GM21576 (cell line): ENCODE data around the gene AOX1.
"Not testable (repeated sequence)": the region's sequence is repeated elsewhere in the genome, so short reads cannot be mapped to it uniquely, and the experiment has no call there.

Experiments
- ATAC-seq: cut with Tn5 transposase; IDR thresholded peaks from one replicate; pipeline ENCODE4 v1.9.1; 2021; ENCODE audit warnings: mild to moderate bottlenecking, moderate library complexity; ENCODE audit not compliant: unreplicated experiment

AOX1 gene

DNA sequence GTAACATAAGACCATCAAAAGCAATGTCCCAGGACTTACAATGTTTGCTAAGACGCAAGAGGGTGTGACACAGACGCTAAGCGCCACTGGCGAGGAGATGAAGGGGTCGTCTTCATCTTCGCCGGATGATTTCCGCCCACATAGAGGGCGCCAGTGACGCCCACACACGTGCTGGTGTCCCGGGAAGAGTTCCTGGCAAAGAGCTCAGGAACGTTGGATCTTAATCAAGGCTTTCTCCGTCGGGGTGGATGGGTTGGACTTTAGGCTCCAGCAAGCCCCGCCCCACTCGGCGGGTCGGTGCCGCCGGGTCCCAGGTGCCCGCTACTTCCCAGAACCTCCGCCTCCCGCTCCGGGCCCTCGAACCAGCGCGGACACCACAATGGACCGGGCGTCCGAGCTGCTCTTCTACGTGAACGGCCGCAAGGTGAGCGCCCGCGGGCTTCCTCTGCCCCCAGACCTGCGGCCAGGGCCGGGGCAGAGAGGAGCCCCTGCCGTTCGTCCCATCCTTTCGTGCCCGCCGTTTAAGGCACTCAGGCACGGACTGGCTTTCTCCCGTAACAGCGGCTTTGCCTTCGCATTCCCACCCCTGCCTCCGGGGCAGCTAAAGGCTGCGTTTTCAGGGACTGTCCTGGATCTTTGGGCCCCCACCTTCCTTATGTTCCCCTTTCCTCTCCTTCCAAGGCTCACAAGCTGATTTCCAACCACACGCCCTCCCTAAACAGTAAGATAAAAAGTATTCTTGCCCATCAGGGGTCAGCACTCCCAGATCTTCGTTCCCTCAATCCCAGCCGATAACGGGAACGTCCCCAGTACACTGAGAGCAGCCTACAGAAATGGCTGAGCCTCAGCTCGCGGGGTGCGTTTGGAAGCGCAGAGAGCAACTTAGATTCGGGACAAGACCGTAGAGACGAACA, at the start of gene AOX1:
Gene AOX1 (plus strand): TSS at position 285 of the 914 bp plus-strand sequence. CDS start 95 bp downstream, at position 380.
- ATAC-seq: no peak

GRCh38 chr2:200538139-200538538, 47.7 kb upstream of the AOX1 start:
- no peak for ATAC-seq

DNA sequence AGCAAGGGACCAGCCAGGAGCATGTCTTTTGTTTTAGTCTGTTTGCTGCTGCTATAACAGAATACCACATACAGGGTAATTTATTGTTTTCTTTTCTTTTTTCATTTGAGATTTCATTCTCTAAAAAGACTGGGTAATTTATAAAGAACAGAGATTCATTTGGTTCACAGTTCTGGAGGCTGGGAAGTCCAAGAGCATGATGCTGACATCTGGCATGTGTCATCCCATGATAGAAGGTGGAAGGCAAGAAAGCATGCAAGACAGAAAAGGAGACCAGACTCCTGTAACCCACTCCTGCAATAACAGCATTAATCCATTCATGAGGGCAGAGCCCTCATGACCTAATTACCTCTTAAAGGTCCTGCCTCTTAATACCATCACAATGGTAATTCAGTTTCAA, 45.0 kb upstream of the AOX1 start:
- ATAC-seq: no peak

GRCh38 chr2:200566596-200566995, 19.2 kb upstream of the AOX1 start:
- ATAC-seq: not testable (repeated sequence)

- ATAC-seq: no peak
Measured at GRCh38 chr2:200567932-200568331, 17.9 kb upstream of the AOX1 start.

- ATAC-seq: no peak
Measured at GRCh38 chr2:200575957-200576356, 9.9 kb upstream of the AOX1 start.

DNA sequence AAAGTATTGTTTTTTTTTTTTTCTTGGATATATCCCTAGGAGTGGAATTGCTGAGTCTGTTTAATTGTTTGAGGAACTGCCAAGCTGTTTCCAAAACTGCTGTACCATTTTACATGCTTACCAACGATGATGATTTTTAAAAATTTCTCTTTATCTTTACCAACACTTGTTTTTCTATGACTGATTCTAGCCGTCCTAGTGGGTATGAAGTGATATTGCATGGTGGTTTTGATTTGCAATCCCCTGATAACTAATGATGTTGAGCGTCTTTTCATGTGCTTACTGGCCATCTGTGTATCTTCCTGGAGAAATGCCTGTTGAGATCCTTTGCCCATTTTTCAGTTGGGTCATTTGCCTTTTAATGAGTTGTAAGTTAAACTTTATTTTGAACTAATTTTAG, 8.8 kb upstream of the AOX1 start:
- ATAC-seq: no peak

- ATAC-seq: no peak
Measured at GRCh38 chr2:200578778-200579177, 7.0 kb upstream of the AOX1 start.

DNA sequence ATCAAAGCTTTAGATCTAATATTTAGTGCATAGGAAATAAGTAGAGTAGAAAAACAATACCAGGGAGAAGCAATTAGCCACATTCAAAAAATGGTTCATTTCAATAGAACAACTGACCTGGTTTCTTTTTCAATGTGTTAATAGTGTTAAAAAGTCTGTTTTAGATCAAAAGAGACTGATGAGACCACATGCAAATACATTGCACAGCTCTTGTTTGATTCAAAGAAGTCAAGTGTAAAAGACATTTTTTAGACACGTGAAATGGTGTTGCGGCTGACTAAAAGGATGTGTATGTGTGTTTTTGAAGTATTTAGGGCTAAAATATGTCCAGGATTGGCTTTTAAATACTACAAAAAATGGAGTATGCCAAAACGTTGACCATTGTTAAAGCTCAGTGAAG, 1.2 kb upstream of the AOX1 start:
- no peak for ATAC-seq

DNA sequence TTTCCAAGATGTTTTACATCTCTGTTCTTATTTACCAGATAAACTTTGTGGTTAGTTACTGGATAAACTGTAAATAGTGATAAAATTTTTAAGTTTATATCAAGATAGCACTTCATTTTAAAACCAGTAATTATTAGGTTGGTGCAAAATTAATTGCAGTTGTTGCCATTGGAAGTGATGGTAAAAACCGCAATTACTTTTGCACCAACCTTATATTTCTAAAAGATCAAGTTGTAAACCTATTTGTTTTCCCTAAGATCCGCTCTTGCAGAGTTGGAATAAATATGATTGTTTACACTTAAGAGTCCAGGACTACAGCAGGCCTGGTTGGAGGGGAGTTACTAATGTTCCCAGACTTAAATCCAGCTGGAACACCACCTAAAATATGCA, 479 bp upstream of the AOX1 start:
- no peak for ATAC-seq

- ATAC-seq: no peak
Measured at GRCh38 chr2:200586644-200586975, 796 bp downstream of the AOX1 start.

- ATAC-seq: no peak
Measured at GRCh38 chr2:200587007-200587616, 1.3 kb downstream of the AOX1 start.

DNA sequence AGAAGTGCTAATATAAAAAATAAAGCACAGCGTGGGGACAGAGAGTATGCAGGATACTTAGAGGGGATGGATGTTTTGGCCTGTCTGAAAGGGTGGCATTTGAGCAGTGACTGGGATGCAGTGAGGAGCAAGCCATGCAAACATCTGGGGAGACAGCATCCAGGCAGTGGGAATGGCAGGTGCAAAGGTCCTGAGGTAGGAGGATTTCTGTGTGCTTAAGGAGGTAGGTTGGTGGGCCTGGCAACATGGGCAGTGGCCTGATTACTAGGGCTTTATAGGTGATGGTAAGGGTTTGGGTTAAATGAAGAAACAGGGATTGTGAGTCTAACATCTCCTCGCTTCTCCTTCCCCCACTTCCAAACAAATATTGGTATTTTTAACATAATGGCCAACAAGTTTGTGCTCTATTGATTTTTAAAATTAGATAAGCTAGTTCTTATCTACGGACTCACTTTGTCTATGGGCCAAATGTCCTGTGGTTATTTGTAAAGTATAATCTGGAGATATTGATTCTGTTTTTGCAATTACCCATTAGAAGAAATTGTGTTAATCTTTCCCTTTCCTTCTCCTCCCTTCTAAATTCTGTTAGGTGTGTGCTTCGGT, 2.4 kb downstream of the AOX1 start:
- ATAC-seq: no peak

DNA sequence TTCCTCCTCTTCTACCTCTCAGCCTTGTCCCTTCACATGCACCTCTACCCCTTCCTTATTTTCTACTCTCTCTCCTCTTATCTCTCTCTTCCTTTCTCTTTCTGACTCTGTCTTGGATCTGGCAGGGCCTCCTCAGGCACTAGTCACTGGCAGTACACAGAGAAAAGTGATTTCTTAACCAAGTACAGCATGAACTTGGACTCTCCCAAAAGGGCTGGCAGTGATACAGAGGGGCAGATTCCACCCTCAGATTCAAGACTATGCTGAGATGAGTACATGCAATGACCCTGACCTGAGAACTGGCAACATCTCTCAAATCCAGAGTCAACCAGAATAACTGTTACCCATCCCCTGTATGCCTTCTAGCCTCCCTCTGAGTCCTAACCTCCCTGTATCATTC, 4.3 kb downstream of the AOX1 start:
- no peak for ATAC-seq

DNA sequence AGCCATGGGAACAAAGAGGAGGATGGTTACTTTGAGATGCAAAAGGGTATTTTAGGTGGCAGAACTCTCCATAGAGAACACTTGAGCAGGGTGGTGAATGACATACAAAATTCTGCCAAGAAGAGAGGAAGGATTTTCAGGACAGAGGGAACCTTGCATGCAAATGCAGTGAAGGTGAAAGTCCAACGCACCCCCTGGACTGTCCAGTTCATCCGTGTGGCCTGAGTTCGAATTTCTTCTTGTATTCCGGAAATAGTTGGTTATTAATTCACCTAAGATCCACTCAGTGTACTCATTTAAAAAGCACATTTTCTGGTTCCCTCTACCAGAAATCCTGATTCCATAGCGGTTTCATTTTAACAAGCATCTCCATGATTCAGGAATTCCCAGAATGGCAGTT, 5.5 kb downstream of the AOX1 start:
- ATAC-seq: no peak

GRCh38 chr2:200592406-200593075, 6.7 kb downstream of the AOX1 start:
- no peak for ATAC-seq

GRCh38 chr2:200593905-200594304, 8.1 kb downstream of the AOX1 start:
- ATAC-seq: no peak

DNA sequence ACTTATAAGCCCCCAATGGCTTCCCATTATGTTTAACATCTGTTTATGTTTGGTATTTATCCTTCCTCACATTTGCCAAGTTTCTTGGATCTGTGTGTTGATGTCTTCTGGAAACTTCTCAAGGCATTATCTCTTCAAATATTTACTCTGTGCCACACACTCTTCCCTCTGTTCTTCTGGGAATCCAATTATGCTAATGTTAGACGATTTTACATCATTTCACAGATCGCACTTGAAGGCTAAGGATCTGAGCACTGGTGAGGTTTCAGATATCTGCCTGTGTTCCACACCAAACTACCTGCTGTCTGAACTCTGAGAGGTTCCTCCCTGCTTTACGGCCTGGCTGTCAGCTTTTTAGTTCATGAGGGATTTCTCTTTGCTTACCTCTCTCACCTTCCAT, 10.1 kb downstream of the AOX1 start:
- ATAC-seq: no peak

DNA sequence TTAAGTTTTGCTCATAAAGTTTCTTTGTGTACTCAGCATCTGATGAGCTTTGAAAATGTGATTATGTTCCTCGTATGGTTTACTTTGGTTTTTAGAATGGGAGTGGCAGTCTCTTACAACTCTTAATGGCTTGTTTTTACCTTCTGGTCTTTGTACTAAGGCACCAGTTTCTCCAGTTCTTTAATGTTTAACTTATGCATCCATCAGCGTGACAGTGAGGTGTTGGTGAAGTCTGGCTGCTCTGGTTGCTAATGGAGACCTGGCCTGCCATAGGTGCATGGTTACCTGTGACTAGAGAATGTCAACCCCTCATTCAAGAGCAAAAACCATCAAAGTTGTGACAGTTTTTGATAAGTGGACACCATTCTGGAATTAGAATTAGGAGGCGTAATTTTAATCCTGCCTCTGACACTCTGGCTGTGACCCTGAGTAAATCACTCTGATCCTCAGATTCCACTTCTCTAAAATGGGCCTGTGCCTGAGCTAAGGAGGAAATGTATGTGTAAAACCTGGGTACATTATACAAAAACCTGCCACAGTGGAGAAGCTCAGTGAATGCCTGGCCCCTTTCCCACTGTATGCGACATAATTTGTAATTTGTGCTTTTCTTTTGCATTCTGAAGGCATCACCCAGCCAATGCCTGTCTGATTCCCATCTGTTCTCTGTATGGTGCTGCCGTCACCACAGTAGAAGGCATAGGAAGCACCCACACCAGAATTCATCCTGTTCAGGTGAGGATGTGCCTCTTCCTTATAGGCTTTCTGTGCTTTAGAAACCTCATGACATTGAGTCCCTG, 11.2 kb downstream of the AOX1 start:
- no peak for ATAC-seq

DNA sequence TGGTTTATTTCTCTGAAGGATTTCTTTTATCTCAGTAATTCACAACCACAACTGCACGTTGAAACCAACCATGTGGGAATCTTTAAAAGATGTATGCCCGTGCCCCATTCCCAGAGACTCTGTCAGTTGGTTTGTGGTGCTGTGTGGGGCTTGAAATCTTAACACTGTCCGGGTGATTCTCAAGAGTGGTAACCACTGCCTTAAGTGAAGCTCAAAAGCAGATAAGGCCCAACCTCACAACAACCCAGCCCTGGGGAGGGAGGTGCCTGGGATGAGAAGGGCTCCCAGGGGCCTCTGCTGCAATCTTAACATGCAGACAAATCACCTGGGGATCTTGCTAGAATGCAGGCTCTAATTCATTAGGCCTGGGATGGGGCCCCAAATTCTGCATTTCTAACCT, 13.4 kb downstream of the AOX1 start:
- no peak for ATAC-seq
